NT2/D1 (cell line): ENCODE measurements around the gene TERT.

Source experiments
- SUZ12 ChIP-seq: IDR thresholded peaks from 2 replicates; pipeline ENCODE4 v1.6.1; 2011; ENCODE audit not compliant: insufficient read length, insufficient read depth; ENCODE audit errors: extremely low read depth
- YY1 ChIP-seq: IDR thresholded peaks from 2 replicates; pipeline ENCODE4 v1.6.1; 2011; ENCODE audit not compliant: insufficient read length, insufficient read depth

- TF ChIP-seq YY1: no peak
- TF ChIP-seq SUZ12: no peak
Measured at GRCh38 chr5:1219768-1220100, 75.1 kb downstream of the TERT start.
